ENCODE results near the gene NR5A1.

Gene NR5A1

GRCh38 chr9:124506931-124507879 is at the start of gene NR5A1:
Gene NR5A1, minus strand, starts transcription at chr9:124507399. Its CDS starts 4,004 bp downstream, at chr9:124503395.
- Histone ChIP-seq H3K27ac (no peak within 1 kb of the TSS), H3K27me3 (replicated peaks) (peaks cover 38% of the 10 kb centered on the region), H3K36me3 (replicated peaks) (no peaks in the 10 kb centered on the region), H3K4me3 (ENCODE audit: low read depth, low read length) (no peak within 1 kb of the TSS)
- DNase-seq = no peak
- no peak for TF ChIP-seq CTCF (IDR thresholded peaks at IDR 0.05; ENCODE audit: low read depth, low read length, missing control alignments)
- in situ Hi-C loops (cut with HindIII; ENCODE audit: low pct_ligation_motif_present, low sequenced_read_pairs) = no loop called here

GRCh38 chr9:124555043-124555442 is 47.8 kb upstream of the NR5A1 start:
- no peak for TF ChIP-seq CTCF (IDR thresholded peaks at IDR 0.05; ENCODE audit: low read depth, low read length, missing control alignments)
- Histone ChIP-seq H3K27ac (no peak overlapping the region), H3K4me3 (ENCODE audit: low read depth, low read length) (no peak overlapping the region), H3K36me3 (replicated peaks) (no peaks in the 10 kb centered on the region), H3K27me3 (replicated peaks) (no peaks in the 10 kb centered on the region)
- in situ Hi-C loops (cut with HindIII; ENCODE audit: low pct_ligation_motif_present, low sequenced_read_pairs) = no loop called here
- DNase-seq = no peak

- peak; percentile 81 for DNase-seq
- no peak for TF ChIP-seq CTCF (IDR thresholded peaks at IDR 0.05; ENCODE audit: low read depth, low read length, missing control alignments)
- no peaks in the 10 kb centered on the region for H3K27me3 ChIP-seq (replicated peaks)
- peak overlapping the region; percentile 35 for H3K27ac ChIP-seq
- H3K36me3 ChIP-seq (replicated peaks) = no peaks in the 10 kb centered on the region
- H3K4me3 ChIP-seq (ENCODE audit: low read depth, low read length) = no peak overlapping the region
- in situ Hi-C loops (cut with HindIII; ENCODE audit: low pct_ligation_motif_present, low sequenced_read_pairs) = no loop called here
These were observed 46.5 kb upstream of the NR5A1 start for GRCh38 chr9:124553738-124554137.

GRCh38 chr9:124552273-124552605 is 45.0 kb upstream of the NR5A1 start:
- no peak overlapping the region for H3K4me3 ChIP-seq (ENCODE audit: low read depth, low read length)
- DNase-seq = no peak
- H3K27me3 ChIP-seq (replicated peaks) = no peaks in the 10 kb centered on the region
- TF ChIP-seq CTCF (IDR thresholded peaks at IDR 0.05; ENCODE audit: low read depth, low read length, missing control alignments) = no peak
- H3K36me3 ChIP-seq (replicated peaks) = no peaks in the 10 kb centered on the region
- in situ Hi-C loops (cut with HindIII; ENCODE audit: low pct_ligation_motif_present, low sequenced_read_pairs) = no loop called here
- peak overlapping the region; percentile 22 for H3K27ac ChIP-seq

- TF ChIP-seq CTCF (IDR thresholded peaks at IDR 0.05; ENCODE audit: low read depth, low read length, missing control alignments) = peak; percentile 93
- Histone ChIP-seq H3K27me3 (replicated peaks) (no peaks in the 10 kb centered on the region), H3K4me3 (ENCODE audit: low read depth, low read length) (no peak overlapping the region), H3K36me3 (replicated peaks) (no peaks in the 10 kb centered on the region), H3K27ac (peak overlapping the region; percentile 22)
- in situ Hi-C loops (cut with HindIII; ENCODE audit: low pct_ligation_motif_present, low sequenced_read_pairs) = no loop called here
- peak; percentile 68 for DNase-seq
These were observed 44.5 kb upstream of the NR5A1 start for GRCh38 chr9:124551472-124552272.
